ENCODE results near the gene MYL9. TPM values are rescaled to one million over a fixed set of nuclear protein-coding genes. Genes with fewer than 3 reads are reported as not detected.

MYL9 gene
- total RNA-seq, 1 donor from 2014 or later, result 128 TPM

DNA sequence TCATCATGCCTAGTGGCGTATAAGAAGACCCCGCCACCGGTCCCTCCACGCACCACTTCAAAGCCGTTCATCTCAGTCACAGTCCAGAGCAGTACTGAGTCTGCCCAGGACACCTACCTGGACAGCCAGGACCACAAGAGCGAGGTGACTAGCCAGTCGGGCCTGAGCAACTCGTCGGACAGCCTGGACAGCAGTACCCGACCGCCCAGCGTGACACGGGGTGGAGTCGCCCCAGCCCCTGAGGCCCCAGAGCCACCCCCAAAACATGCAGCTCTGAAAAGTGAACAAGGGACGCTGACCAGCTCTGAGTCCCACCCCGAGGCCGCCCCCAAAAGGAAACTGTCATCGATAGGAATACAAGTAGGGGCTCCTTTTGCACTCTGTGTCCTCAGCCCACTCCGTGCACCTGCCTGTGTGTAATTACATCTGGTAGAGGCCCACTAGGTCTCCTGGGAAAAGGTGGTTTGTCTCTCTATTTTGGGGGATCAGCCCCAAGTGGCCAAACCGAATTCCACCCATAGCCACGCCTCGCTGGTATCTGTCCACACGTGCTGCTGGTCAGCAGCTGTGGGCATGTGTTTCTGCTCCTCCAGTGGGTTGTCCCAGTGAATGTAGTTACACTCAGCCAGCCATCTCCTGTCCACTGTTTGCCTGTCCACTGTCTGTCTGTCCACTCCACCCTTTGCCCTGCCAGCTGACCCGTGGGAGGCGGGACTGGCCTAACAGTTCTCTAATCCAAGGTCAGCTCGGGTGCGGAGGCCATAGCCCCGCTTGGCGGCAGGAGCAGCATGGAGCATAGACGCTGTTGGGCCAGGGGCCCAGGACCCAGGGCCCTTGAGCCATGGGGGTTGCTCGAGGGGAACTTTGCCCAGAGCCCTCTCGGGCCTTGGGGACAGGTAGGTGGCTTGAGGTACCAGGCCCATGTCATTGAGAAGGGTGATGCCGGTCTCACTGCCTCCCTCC lies 44.3 kb upstream of the MYL9 start:
- TF ChIP-seq, protein P1, sequence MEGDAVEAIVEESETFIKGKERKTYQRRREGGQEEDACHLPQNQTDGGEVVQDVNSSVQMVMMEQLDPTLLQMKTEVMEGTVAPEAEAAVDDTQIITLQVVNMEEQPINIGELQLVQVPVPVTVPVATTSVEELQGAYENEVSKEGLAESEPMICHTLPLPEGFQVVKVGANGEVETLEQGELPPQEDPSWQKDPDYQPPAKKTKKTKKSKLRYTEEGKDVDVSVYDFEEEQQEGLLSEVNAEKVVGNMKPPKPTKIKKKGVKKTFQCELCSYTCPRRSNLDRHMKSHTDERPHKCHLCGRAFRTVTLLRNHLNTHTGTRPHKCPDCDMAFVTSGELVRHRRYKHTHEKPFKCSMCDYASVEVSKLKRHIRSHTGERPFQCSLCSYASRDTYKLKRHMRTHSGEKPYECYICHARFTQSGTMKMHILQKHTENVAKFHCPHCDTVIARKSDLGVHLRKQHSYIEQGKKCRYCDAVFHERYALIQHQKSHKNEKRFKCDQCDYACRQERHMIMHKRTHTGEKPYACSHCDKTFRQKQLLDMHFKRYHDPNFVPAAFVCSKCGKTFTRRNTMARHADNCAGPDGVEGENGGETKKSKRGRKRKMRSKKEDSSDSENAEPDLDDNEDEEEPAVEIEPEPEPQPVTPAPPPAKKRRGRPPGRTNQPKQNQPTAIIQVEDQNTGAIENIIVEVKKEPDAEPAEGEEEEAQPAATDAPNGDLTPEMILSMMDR (IDR thresholded peaks at IDR 0.05; ENCODE audit: unreplicated experiment), result no peak
- Mint-ChIP-seq H3K27ac (ENCODE audit: unreplicated experiment) (peak overlapping the region; percentile 36), H3K36me3 (ENCODE audit: low read depth, unreplicated experiment) (peaks cover 39% of the 10 kb centered on the region), H3K4me3 (ENCODE audit: unreplicated experiment) (no peak overlapping the region), H3K4me1 (ENCODE audit: unreplicated experiment) (peaks cover 12% of the 10 kb centered on the region), H3K9me3 (ENCODE audit: unreplicated experiment) (no peaks in the 10 kb centered on the region), H3K27me3 (ENCODE audit: unreplicated experiment) (peaks cover 3% of the 10 kb centered on the region)
- DNase-seq (ENCODE audit: low spot score), result no peak

- DNase-seq (ENCODE audit: low spot score), result no peak
- peaks cover 3% of the 10 kb centered on the region for H3K27me3 Mint-ChIP-seq (ENCODE audit: unreplicated experiment)
- TF ChIP-seq, protein P1 (IDR thresholded peaks at IDR 0.05; ENCODE audit: unreplicated experiment), result no peak
- peaks cover 41% of the 10 kb centered on the region for H3K36me3 Mint-ChIP-seq (ENCODE audit: low read depth, unreplicated experiment)
- H3K9me3 Mint-ChIP-seq (ENCODE audit: unreplicated experiment), result no peaks in the 10 kb centered on the region
- H3K4me1 Mint-ChIP-seq (ENCODE audit: unreplicated experiment), result peaks cover 4% of the 10 kb centered on the region
- no peak overlapping the region for H3K4me3 Mint-ChIP-seq (ENCODE audit: unreplicated experiment)
- H3K27ac Mint-ChIP-seq (ENCODE audit: unreplicated experiment), result no peak overlapping the region
Observed at GRCh38 chr20:36497856-36498255, 43.5 kb upstream of the MYL9 start.

DNA sequence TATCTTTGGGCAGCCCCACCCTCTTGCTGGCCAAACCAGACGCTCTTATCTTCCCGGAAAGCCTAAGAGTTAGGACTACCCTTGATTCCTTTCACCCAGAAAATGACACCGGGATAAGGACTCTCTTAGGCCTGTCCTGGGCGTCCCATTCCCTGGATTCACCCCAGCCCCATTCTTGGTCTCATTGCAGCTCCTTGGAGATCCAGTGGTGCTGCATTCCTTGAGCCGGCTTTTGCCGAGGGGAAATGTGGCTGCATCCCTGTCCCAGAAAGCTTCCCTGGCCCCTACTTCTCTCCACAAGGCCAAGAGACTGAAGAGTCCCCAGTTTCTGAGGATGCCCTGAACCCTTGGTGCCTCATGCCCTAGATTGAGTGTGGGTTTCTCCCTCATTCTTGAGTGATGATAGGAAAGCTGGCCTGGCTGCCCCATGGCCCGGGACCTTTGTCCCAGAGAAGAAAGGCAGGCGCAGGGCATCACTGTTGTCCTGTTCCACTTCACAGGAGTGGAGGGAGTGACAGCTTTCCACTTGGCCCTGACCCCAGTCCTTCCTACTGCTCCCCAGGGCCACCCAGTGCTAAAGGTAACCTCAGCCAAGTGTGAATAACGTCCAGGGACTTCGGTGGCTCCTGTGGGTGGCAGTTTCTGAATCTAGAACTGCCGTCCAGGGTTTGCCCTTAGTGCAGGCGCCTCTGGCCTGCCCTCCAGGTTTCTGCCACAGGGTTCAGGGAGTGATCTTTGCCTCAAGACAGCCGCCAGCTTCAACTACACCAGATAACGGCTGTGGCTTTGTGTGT lies 42.7 kb upstream of the MYL9 start:
- TF ChIP-seq, protein P1 (IDR thresholded peaks at IDR 0.05; ENCODE audit: unreplicated experiment), result no peak
- Mint-ChIP-seq H3K4me3 (ENCODE audit: unreplicated experiment) (no peak overlapping the region), H3K9me3 (ENCODE audit: unreplicated experiment) (no peaks in the 10 kb centered on the region), H3K27ac (ENCODE audit: unreplicated experiment) (no peak overlapping the region), H3K36me3 (ENCODE audit: low read depth, unreplicated experiment) (peaks cover 45% of the 10 kb centered on the region), H3K27me3 (ENCODE audit: unreplicated experiment) (peaks cover 3% of the 10 kb centered on the region), H3K4me1 (ENCODE audit: unreplicated experiment) (no peaks in the 10 kb centered on the region)
- no peak for DNase-seq (ENCODE audit: low spot score)

DNA sequence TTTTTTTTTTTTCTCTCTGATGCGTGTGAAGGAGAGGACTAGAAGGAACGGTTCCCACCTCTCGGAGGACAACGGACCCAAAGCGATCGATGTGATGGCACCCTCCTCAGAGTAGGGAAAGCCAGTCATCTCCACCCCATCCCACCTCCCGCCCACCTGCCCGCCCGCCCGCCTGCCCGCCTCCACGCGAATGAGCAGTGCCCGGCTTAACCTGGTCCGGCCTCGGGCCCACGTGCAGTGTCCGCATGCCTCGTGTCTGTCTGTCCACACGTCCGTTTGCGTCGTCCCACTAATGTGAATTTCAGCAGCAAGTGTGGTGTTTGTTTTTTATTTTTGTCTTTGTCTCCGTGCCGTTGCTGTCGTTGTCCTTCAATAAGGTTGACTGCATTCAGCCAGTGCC lies 42.1 kb upstream of the MYL9 start:
- TF ChIP-seq, protein P1 (IDR thresholded peaks at IDR 0.05; ENCODE audit: unreplicated experiment), result no peak
- H3K27me3 Mint-ChIP-seq (ENCODE audit: unreplicated experiment), result peaks cover 3% of the 10 kb centered on the region
- H3K4me3 Mint-ChIP-seq (ENCODE audit: unreplicated experiment), result peak overlapping the region; percentile 13
- no peaks in the 10 kb centered on the region for H3K4me1 Mint-ChIP-seq (ENCODE audit: unreplicated experiment)
- H3K36me3 Mint-ChIP-seq (ENCODE audit: low read depth, unreplicated experiment), result peaks cover 45% of the 10 kb centered on the region
- no peaks in the 10 kb centered on the region for H3K9me3 Mint-ChIP-seq (ENCODE audit: unreplicated experiment)
- DNase-seq (ENCODE audit: low spot score), result no peak
- H3K27ac Mint-ChIP-seq (ENCODE audit: unreplicated experiment), result peak overlapping the region; percentile 54
